Measurements from ENCODE around the gene NFIB. TPM values are rescaled to one million over a fixed set of nuclear protein-coding genes. Genes with fewer than 3 reads are reported as not detected.

Gene NFIB
- total and polyA plus RNA-seq, 10 of the 15 experiments (the other 5 are each of a cell fraction or from before 2014, with no cell fraction given) = under 0.01 to 0.19 (median 0.05) TPM; not detected in 3

- 16% methylated on average over 6 of the region's 6 CpGs for WGBS (ENCODE audit: insufficient coverage, insufficient replicate concordance, low lambda C conversion rate, missing lambda C conversion rate)
- no peak overlapping the region for H3K9ac ChIP-seq (ENCODE audit: control insufficient read depth, insufficient read depth, low read length)
- peak overlapping the region; percentile 21; the same call in 1 of the 2 replicates for H3K4me2 ChIP-seq (ENCODE audit: control insufficient read depth, insufficient read depth)
- H2AFZ ChIP-seq (ENCODE audit: control insufficient read depth, low read depth, low read length) = no peak overlapping the region
- POLR2A ChIA-PET = no interaction called here
- H3K27me3 ChIP-seq (replicated peaks in 1 of 2; ENCODE audit: control insufficient read depth in 2 of 2, insufficient read depth in 2 of 2, low read length in 1 of 2) = no peaks in the 10 kb centered on the region; a peak in 1 of 4 replicates
- no peaks in the 10 kb centered on the region for H3K36me3 ChIP-seq (ENCODE audit: control insufficient read depth in 2 of 2, insufficient read depth in 2 of 2, low read length in 1 of 2)
- intact Hi-C loops (cut with micrococcal nuclease; ENCODE audit: unreplicated experiment) = no loop called here
- no TSS peak for BruUV-seq (replicated peaks)
- no peak overlapping the region for H3K4me3 ChIP-seq
- H4K20me1 ChIP-seq (ENCODE audit: control insufficient read depth, insufficient read depth) = no peaks in the 10 kb centered on the region
- H3K79me2 ChIP-seq (ENCODE audit: control insufficient read depth, insufficient read depth, low read length) = no peaks in the 10 kb centered on the region
- H3K4me1 ChIP-seq (ENCODE audit: control insufficient read depth, insufficient read depth, low read length) = peaks cover 4% of the 10 kb centered on the region
- RAD21 ChIA-PET (ENCODE audit: unreplicated experiment) = no interaction called here
- in situ Hi-C loops (cut with MboI) = no loop called here
- H3K9me3 ChIP-seq (replicated peaks; ENCODE audit: control insufficient read depth, insufficient read depth, low read length) = no peaks in the 10 kb centered on the region
- FAIRE-seq = peak; percentile 82
- CTCF ChIA-PET = no interaction called here
- SMC1A ChIA-PET (ENCODE audit: uncharacterized antibody, unreplicated experiment) = no interaction called here
- peak; percentile 37 for DNase-seq (ENCODE audit: low read depth, low spot score)
- H3K27ac ChIP-seq (ENCODE audit: control insufficient read depth, insufficient read depth) = no peak overlapping the region
- peak; percentile 82 for ATAC-seq
- TF ChIP-seq NFIC (IDR thresholded peaks at IDR 0.05; ENCODE audit: low read depth, low read length) (peak; percentile 54), MTA2 (IDR thresholded peaks at IDR 0.05; ENCODE audit: low read depth) (peak; percentile 47), TCF3 (IDR thresholded peaks at IDR 0.05; ENCODE audit: borderline replicate concordance, insufficient read depth, low read depth, low read length) (peak; percentile 44; the same call in 1 of the 2 replicates), CREB1 (IDR thresholded peaks at IDR 0.05; ENCODE audit: low read depth) (no peak), EZH2 (IDR thresholded peaks at IDR 0.05; ENCODE audit: borderline replicate concordance, control insufficient read depth, low read depth, low read length) (no peak), RUNX3 (IDR thresholded peaks at IDR 0.05; ENCODE audit: low read length) (peak; percentile 88), EP300 (IDR thresholded peaks at IDR 0.05; ENCODE audit: borderline replicate concordance in 1 of 2, control insufficient read depth in 1 of 2, low read depth in 2 of 2, low read length in 2 of 2) (0 out of 4 replicates have a peak, but pooled peaks of 1 of the 2 experiments have one; percentile 31), RAD51 (IDR thresholded peaks at IDR 0.05) (no peak), BCL3 (IDR thresholded peaks at IDR 0.05; ENCODE audit: borderline replicate concordance, insufficient read depth, low read depth, low read length, poor library complexity, severe bottlenecking) (no peak), MLLT1 (IDR thresholded peaks at IDR 0.05) (0 out of 2 replicates have a peak, but pooled peaks have one; percentile 21), ZNF687 (IDR thresholded peaks at IDR 0.05) (no peak), PAX5 (IDR thresholded peaks at IDR 0.05; ENCODE audit: borderline replicate concordance, low read depth, low read length) (0 out of 2 replicates have a peak, but pooled peaks have one; percentile 13), KLF5 (IDR thresholded peaks at IDR 0.05; ENCODE audit: partially characterized antibody) (no peak), POU2F2 (IDR thresholded peaks at IDR 0.05; ENCODE audit: borderline replicate concordance, low read depth, low read length) (0 out of 3 replicates have a peak, but pooled peaks have one; percentile 19), BHLHE40 (IDR thresholded peaks at IDR 0.05; ENCODE audit: borderline replicate concordance in 1 of 2, low read depth in 2 of 2, low read length in 1 of 2) (no peak), CHD2 (IDR thresholded peaks at IDR 0.05; ENCODE audit: borderline replicate concordance, low read depth, low read length) (no peak), IKZF1 (conservative IDR thresholded peaks at IDR 0.05) (no peak), CHD1 (IDR thresholded peaks at IDR 0.05; ENCODE audit: low read depth, low read length) (no peak)
Measured at GRCh38 chr9:14156046-14156445, 157.9 kb downstream of the NFIB start.

All from GM12878 (cell line).